HepG2 (cell line): ENCODE results near the gene ONECUT3. TPM values are rescaled to one million over a fixed set of nuclear protein-coding genes. Genes with fewer than 3 reads are reported as not detected.

Source experiments
- ATAC-seq: fragments of 200-7000 bp; cut with Tn5 transposase; 3 replicates; pipeline ENCODE4 v1.9.1; 2020; ENCODE audit warnings: mild to moderate bottlenecking, moderate library complexity
- BruUV-seq: library from RNA; stranded (reverse); fragments of 400-500 nt; replicated peaks from 2 replicates; lab custom pipeline; 2021; lab: Mats Ljungman, UMichigan
- CTCF ChIA-PET: fragments of 300-600 bp; formaldehyde crosslinking; extraction: SDS; loops from one replicate; lab custom pipeline; 2021; ENCODE audit warnings: low total read pairs, inconsistent platforms, low intra/inter-chr PET ratio; lab: Yijun Ruan, JAX
- POLR2A ChIA-PET: fragments of 350-600 bp; sonication (Branson Sonifier 250); formaldehyde crosslinking; loops from one replicate; lab custom pipeline; 2020; ENCODE audit warnings: antibody characterized with exemption, inconsistent platforms; lab: Yijun Ruan, JAX
- DNase-seq: peaks from one replicate; pipeline ENCODE4 v3.0.0-alpha.2; 2015; ENCODE audit warnings: low spot score
- FAIRE-seq: peaks from 3 replicates; lab custom pipeline; 2011; peaks lifted over from hg19 to GRCh38; lab: Jason Lieb, UNC
- H2AFZ ChIP-seq: one replicate; pipeline ENCODE4 v1.6.1; 2011; ENCODE audit warnings: low read length, inconsistent platforms
- H3K27ac ChIP-seq: fragments of 300-600 bp; 3 replicates; pipeline ENCODE4 v1.8.0; 2011; ENCODE audit warnings: mixed run types, mild to moderate bottlenecking, mixed read lengths, low read length, inconsistent platforms; ENCODE audit not compliant: insufficient read depth; ENCODE audit errors: extremely low read length
- H3K27me3 ChIP-seq, 2 experiments: fragments of 200-600 bp in 1 of 2; 2 replicates in 1 of 2; 3 replicates in 1 of 2; pipeline versions ENCODE4 v1.6.0 to v1.8.0; 2011; ENCODE audit warnings: low read length in 2 of 2, mild to moderate bottlenecking in 2 of 2, moderate library complexity in 2 of 2, inconsistent platforms in 1 of 2; ENCODE audit not compliant: insufficient read depth in 2 of 2, control insufficient read depth in 1 of 2
- H3K36me3 ChIP-seq, 2 experiments: fragments of 200-600 bp in 1 of 2; replicated peaks in 1 of 2; 2 replicates in 1 of 2; 3 replicates in 1 of 2; pipeline versions ENCODE4 v1.5.1 to v1.8.0; 2011; ENCODE audit warnings: low read length in 2 of 2, inconsistent platforms in 1 of 2; ENCODE audit not compliant: insufficient read depth in 2 of 2, control insufficient read depth in 1 of 2
- H3K4me1 ChIP-seq: 2 replicates; pipeline ENCODE4 v1.5.1; 2012; ENCODE audit warnings: low read length, inconsistent platforms; ENCODE audit not compliant: insufficient read depth
- H3K4me2 ChIP-seq: 2 replicates; pipeline ENCODE4 v1.6.0; 2011; ENCODE audit warnings: low read depth, low read length, inconsistent platforms
- H3K4me3 ChIP-seq, 3 experiments: fragments of 200-600 bp in 1 of 3; sonication (generic), shearing (Covaris generic) in 1 of 3; replicated peaks in 1 of 3; 2 replicates each; pipeline ENCODE4 v1.5.1; 2011 to 2016; ENCODE audit warnings: low read length in 3 of 3, inconsistent platforms in 2 of 3, low read depth in 2 of 3, mild to moderate bottlenecking in 2 of 3, control low read depth in 1 of 3, mixed read lengths in 1 of 3; ENCODE audit not compliant: insufficient read depth in 1 of 3
- H3K79me2 ChIP-seq: one replicate; pipeline ENCODE4 v1.6.1; 2011; ENCODE audit warnings: low read length, inconsistent platforms; ENCODE audit not compliant: insufficient read depth
- H3K9ac ChIP-seq: 2 replicates; pipeline ENCODE4 v1.6.0; 2011; ENCODE audit warnings: mild to moderate bottlenecking, low read depth, low read length, inconsistent platforms; ENCODE audit not compliant: insufficient read depth
- H3K9me3 ChIP-seq: 2 replicates; pipeline ENCODE4 v1.5.1; 2012; ENCODE audit warnings: mild to moderate bottlenecking, low read length
- H4K20me1 ChIP-seq: 2 replicates; pipeline ENCODE4 v1.6.0; 2011; ENCODE audit warnings: inconsistent platforms, mild to moderate bottlenecking, low read length, moderate library complexity; ENCODE audit not compliant: insufficient read depth
- CTCF ChIP-seq: sonication (generic); formaldehyde crosslinking; IDR thresholded peaks from 2 replicates; pipeline ENCODE4 v1.5.0; 2020; ENCODE audit warnings: mild to moderate bottlenecking, missing genetic modification reagents, moderate library complexity
- HES4 ChIP-seq: sonication (generic); formaldehyde crosslinking; IDR thresholded peaks from 2 replicates; pipeline ENCODE4 v1.9.0; 2021; ENCODE audit warnings: mild to moderate bottlenecking, missing genetic modification reagents, borderline replicate concordance
- TBX2 ChIP-seq: sonication (generic); formaldehyde crosslinking; IDR thresholded peaks from 2 replicates; pipeline ENCODE4 v1.5.0; 2020; ENCODE audit warnings: missing genetic modification reagents, mild to moderate bottlenecking, borderline replicate concordance
- TEAD2 ChIP-seq: sonication (generic); formaldehyde crosslinking; IDR thresholded peaks from 2 replicates; pipeline ENCODE4 v1.9.0; 2021; ENCODE audit warnings: missing genetic modification reagents
- TIGD3 ChIP-seq: sonication (generic); formaldehyde crosslinking; IDR thresholded peaks from 2 replicates; pipeline ENCODE4 v1.5.1; 2020; ENCODE audit warnings: mild to moderate bottlenecking, missing genetic modification reagents, borderline replicate concordance
- ZBTB7B ChIP-seq: sonication (generic); formaldehyde crosslinking; IDR thresholded peaks from 2 replicates; pipeline ENCODE4 v1.4.0; 2020; ENCODE audit warnings: missing genetic modification reagents
- ZNF513 ChIP-seq: sonication (generic); formaldehyde crosslinking; conservative IDR thresholded peaks from 2 replicates; pipeline ENCODE4 v1.5.0; 2020; ENCODE audit warnings: missing genetic modification reagents
- ZNF629 ChIP-seq: sonication (generic); formaldehyde crosslinking; conservative IDR thresholded peaks from 2 replicates; pipeline ENCODE4 v1.5.0; 2020; ENCODE audit warnings: missing genetic modification reagents
- ZNF749 ChIP-seq: sonication (generic); formaldehyde crosslinking; IDR thresholded peaks from 2 replicates; pipeline ENCODE4 v1.8.0; 2022; ENCODE audit warnings: mild to moderate bottlenecking, missing genetic modification reagents, moderate library complexity, borderline replicate concordance
- WGBS: methylation state at CpG from one replicate; pipeline ENCODE4 v1.1.6; 2017; ENCODE audit warnings: low lambda C conversion rate; 5-methylcytosine and 5-hydroxymethylcytosine counted together
- in situ Hi-C: cut with HindIII; loops from 2 replicates; pipeline ENCODE4 v1.10.0; 2017; ENCODE audit warnings: low pct_unique_long_range_greater_than_20kb; ENCODE audit not compliant: extremely low pct_ligation_motif_present
- intact Hi-C: fragments of 100-400 bp; cut with micrococcal nuclease; formaldehyde crosslinking; loops from one replicate; pipeline ENCODE4 v1.10.0; 2022; ENCODE audit not compliant: unreplicated experiment
- polyA plus RNA-seq, 8 experiments: library from polyadenylated mRNA; depleted of rRNA in 3 of 8; stranded (reverse) in 7 of 8; unstranded in 1 of 8; fragments of >200 nt; fragmentation: Illumina TruSeq in 4 of 8; extraction: Trizol in 4 of 8; gene quantifications; 2 replicates each; pipeline versions ENCODE4 v1.2.1 to v1.2.3, GENCODE V29; 2011 to 2016; ENCODE audit warnings: low read depth in 4 of 8, missing spikeins in 1 of 8, mixed read lengths in 1 of 8; ENCODE audit not compliant: insufficient read depth in 1 of 8
- total RNA-seq, 5 experiments: library from RNA; depleted of rRNA; stranded (reverse); fragments of >200 nt; fragmentation: Illumina TruSeq; extraction: Trizol; gene quantifications; 2 replicates each; pipeline ENCODE4 v1.2.3, GENCODE V29; 2016; ENCODE audit warnings: low read depth in 1 of 5

Gene ONECUT3
- total and polyA plus RNA-seq, 2 of the 13 experiments (the other 11 are each of a cell fraction or from before 2014, with no cell fraction given), result under 0.01 TPM; not detected in 1

- TF ChIP-seq ZNF629 (CRISPR knock-in tag), result no peak
- no peak for TF ChIP-seq ZNF513 (CRISPR knock-in tag)
- no peak for TF ChIP-seq TBX2 (CRISPR knock-in tag)
- TF ChIP-seq TEAD2 (CRISPR knock-in tag), result no peak
- no peak for TF ChIP-seq ZBTB7B (CRISPR knock-in tag)
- no peak for TF ChIP-seq ZNF749 (CRISPR knock-in tag)
- no peak for TF ChIP-seq TIGD3
- TF ChIP-seq, all 625 proteins: peak for 0
These were observed 26.3 kb downstream of the ONECUT3 start (continued) for GRCh38 chr19:1779574-1779973.

GRCh38 chr19:1780272-1780958 is 27.1 kb downstream of the ONECUT3 start:
- Histone ChIP-seq H3K9ac (no peak overlapping the region), H2AFZ (no peak overlapping the region), H3K4me2 (no peak overlapping the region), H4K20me1 (no peaks in the 10 kb centered on the region), H3K4me1 (peaks cover 8% of the 10 kb centered on the region)
- POLR2A ChIA-PET, result interaction anchor here (0.6 kb wide), 2 partner anchors 122 to 435 kb away, joined by 3 to 4 read pairs; no protein-coding TSS in a partner anchor
- CTCF ChIA-PET, result interaction anchor here (1.2 kb wide), 1 partner anchor 46 kb away, joined by 3 read pairs; no protein-coding TSS in a partner anchor
- FAIRE-seq, result no peak
- TF ChIP-seq HES4 (no peak), CTCF (CRISPR knock-in tag) (0 out of 2 replicates have a peak, but pooled peaks have one; percentile 9)
- TF ChIP-seq, all 625 proteins: peak for 1
- Histone ChIP-seq H3K9me3 (peaks cover 5% of the 10 kb centered on the region; the same call in 1 of the 2 replicates), H3K36me3 (no peaks in the 10 kb centered on the region), H3K79me2 (no peaks in the 10 kb centered on the region), H3K27ac (no peak overlapping the region), H3K27me3 (peaks cover 20 to 81% of the 10 kb centered on the region in 2 experiments), H3K4me3 (no peak overlapping the region)
- DNase-seq, result peak; percentile 33
- intact Hi-C loops, result no loop called here
- no TSS peak for BruUV-seq
- ATAC-seq, result peak; percentile 60
- WGBS, result 20% methylated on average over 7 of the region's 14 CpGs
- in situ Hi-C loops, result no loop called here
